ENCODE results near the gene PRDX5.

The PRDX5 gene

GRCh38 chr11:64347193-64347867 is 29.4 kb downstream of the PRDX5 start:
- no peak for DNase-seq (ENCODE audit: low read depth)

GRCh38 chr11:64348383-64349024 is 30.6 kb downstream of the PRDX5 start:
- no peak for DNase-seq (ENCODE audit: low read depth)

- DNase-seq (ENCODE audit: low read depth), result no peak
These were observed 31.1 kb downstream of the PRDX5 start for GRCh38 chr11:64349025-64349387.

GRCh38 chr11:64349404-64349803 is 31.5 kb downstream of the PRDX5 start:
- no peak for DNase-seq (ENCODE audit: low read depth)

- DNase-seq (ENCODE audit: low read depth), result no peak
These were observed 33.3 kb downstream of the PRDX5 start for GRCh38 chr11:64351136-64351631.

- no peak for DNase-seq (ENCODE audit: low read depth)
These were observed 34.4 kb downstream of the PRDX5 start for GRCh38 chr11:64352099-64352994.

- DNase-seq (ENCODE audit: low read depth), result no peak
These were observed 35.2 kb downstream of the PRDX5 start for GRCh38 chr11:64352995-64353714.

GRCh38 chr11:64353715-64354506 is 36.0 kb downstream of the PRDX5 start:
- no peak for DNase-seq (ENCODE audit: low read depth)

GRCh38 chr11:64355078-64355940 is 37.4 kb downstream of the PRDX5 start:
- no peak for DNase-seq (ENCODE audit: low read depth)

GRCh38 chr11:64356498-64357411 is 38.8 kb downstream of the PRDX5 start:
- no peak for DNase-seq (ENCODE audit: low read depth)

GRCh38 chr11:64357446-64357845 is 39.5 kb downstream of the PRDX5 start:
- DNase-seq (ENCODE audit: low read depth), result no peak

GRCh38 chr11:64357904-64358535 is 40.1 kb downstream of the PRDX5 start:
- DNase-seq (ENCODE audit: low read depth), result no peak

- no peak for DNase-seq (ENCODE audit: low read depth)
These were observed 40.6 kb downstream of the PRDX5 start for GRCh38 chr11:64358536-64358906.

GRCh38 chr11:64358907-64359711 is 41.2 kb downstream of the PRDX5 start, which contains the start of gene RPS6KA4:
Gene RPS6KA4 (plus strand): TSS chr11:64359162. CDS start chr11:64359236, 74 bp downstream.
- DNase-seq (ENCODE audit: low read depth), result no peak

GRCh38 chr11:64359712-64360445 is 42.0 kb downstream of the PRDX5 start:
- no peak for DNase-seq (ENCODE audit: low read depth)

GRCh38 chr11:64360448-64360921 is 42.6 kb downstream of the PRDX5 start:
- DNase-seq (ENCODE audit: low read depth), result no peak

GRCh38 chr11:64361659-64362058 is 43.7 kb downstream of the PRDX5 start:
- no peak for DNase-seq (ENCODE audit: low read depth)

All from activated gamma-delta T cell treated with anti-CD3 and anti-CD28 coated beads, Interleukin-2, amount 50 U/mL, for 16 hours (primary cell).